Raji (cell line): ENCODE data around the gene GRID2IP.

Experiments
- POLR2A ChIP-seq: IDR thresholded peaks from 2 replicates; pipeline ENCODE4 v1.6.1; 2011; ENCODE audit warnings: low read depth, low read length, control low read depth; ENCODE audit not compliant: insufficient read depth

Gene GRID2IP

DNA sequence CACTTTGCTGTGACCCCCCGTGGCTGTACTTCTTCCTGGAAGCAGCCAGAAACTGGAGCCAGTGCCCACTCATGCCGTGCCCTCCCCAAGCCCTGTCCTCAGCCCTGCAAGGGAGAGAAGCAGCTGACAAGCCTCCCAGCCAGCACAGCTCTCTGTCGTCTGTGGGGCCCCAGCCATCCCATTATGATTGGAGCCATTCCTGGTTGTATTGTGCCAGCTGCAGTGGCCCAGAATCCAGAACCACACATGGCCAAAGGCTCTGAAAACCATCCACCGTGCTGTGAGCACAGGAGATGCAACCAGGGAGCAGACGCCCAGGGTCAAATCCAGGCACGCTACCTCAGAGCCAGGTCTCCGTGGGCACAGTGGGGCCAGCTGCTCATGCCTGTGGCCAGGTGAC lies 18.7 kb downstream of the GRID2IP start:
- no peak for TF ChIP-seq POLR2A

- TF ChIP-seq POLR2A, result no peak
Measured at GRCh38 chr7:6531492-6532279, 19.6 kb downstream of the GRID2IP start.

- TF ChIP-seq POLR2A, result no peak
Measured at GRCh38 chr7:6530626-6531491, 20.4 kb downstream of the GRID2IP start.

DNA sequence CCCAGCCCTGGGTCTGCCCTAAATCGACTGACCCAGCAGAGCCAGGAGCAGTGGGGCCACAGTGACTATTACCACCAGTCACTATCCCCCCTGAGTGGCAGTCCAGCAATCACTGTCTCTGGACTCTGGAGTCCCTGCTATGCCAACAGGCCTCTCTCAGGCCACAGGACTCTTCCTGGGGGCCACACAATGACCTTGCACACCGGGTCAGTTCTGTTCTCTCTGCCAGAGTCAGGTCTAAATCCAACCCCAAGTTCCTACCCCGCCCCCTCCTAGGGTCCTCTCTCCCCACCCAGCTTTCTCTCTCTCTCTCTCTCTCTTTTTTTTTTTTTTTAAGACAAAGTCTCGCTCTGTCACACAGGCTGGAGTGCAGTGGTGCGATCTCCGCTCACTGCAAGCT lies 21.6 kb downstream of the GRID2IP start:
- no peak for TF ChIP-seq POLR2A

- no peak for TF ChIP-seq POLR2A
Measured at GRCh38 chr7:6528401-6529130, 22.7 kb downstream of the GRID2IP start.

DNA sequence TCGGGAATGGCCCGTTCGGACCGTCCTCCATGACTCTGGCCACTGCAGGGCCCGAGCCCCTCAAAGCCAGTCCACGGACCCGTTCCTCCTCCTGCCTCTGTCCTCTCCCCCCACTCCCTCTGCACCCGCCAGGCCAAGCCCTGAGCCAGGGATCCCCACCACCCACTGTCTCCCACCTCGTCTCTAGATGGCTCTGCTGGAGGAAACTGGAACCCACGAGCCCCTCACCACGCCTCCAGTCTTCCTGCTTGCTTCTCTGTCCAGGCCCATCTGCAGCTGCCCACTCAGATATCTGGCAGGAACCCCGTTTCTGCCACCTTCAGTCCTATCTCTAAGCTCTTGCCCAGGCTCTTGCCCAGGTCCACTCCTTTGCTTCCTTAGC lies 24.3 kb downstream of the GRID2IP start:
- TF ChIP-seq POLR2A, result no peak

- TF ChIP-seq POLR2A, result no peak
Measured at GRCh38 chr7:6520163-6520981, 30.9 kb downstream of the GRID2IP start.

DNA sequence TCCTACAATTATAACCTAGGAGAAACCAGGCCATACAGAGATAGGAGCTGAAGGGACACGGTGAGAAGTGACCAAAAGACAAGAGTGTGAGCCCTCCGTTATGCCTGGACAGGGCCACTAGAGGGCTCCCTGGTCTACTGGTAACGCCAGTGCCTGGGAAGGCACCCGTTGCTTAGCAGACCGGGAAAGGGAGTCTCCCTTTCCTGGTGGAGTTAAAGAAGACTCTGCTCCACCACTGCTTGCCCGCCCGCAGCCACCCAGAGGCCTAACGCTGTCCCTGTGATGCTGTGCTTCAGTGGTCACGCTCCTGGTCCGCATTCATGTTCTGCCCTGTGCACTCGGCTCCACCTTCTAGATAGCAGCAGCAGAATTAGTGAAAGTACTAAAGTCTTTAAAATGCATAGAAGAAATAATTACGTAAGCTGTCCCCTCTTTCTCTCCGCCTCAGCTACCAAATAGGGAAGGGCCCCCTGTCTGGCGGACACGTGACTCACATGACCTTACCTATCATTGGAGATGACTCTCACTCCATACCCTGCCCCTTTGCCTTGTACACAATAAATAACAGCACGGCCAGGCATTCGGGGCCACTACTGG lies 34.8 kb downstream of the GRID2IP start:
- no peak for TF ChIP-seq POLR2A

DNA sequence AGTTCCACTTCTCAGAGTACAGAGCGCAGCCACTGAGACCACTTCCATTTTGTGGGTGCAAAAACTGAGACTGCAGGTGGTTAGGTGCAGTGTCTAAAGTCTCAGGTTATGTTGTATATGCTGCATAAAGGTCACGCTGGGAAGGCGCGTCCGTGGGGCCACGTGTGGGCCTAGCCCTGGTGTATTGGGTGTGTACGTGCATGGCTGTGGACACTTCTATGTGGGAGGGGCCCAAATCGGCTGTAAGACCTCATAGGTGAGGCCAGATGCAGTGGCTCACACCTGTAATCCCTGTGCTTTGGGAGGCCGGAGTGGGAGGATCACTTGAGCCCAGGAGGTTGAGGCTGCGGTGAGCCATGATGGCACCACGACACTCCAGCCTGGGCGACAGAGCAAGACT lies 37.7 kb downstream of the GRID2IP start:
- TF ChIP-seq POLR2A, result no peak

GRCh38 chr7:6512892-6513291 lies 38.4 kb downstream of the GRID2IP start:
- TF ChIP-seq POLR2A, result no peak

DNA sequence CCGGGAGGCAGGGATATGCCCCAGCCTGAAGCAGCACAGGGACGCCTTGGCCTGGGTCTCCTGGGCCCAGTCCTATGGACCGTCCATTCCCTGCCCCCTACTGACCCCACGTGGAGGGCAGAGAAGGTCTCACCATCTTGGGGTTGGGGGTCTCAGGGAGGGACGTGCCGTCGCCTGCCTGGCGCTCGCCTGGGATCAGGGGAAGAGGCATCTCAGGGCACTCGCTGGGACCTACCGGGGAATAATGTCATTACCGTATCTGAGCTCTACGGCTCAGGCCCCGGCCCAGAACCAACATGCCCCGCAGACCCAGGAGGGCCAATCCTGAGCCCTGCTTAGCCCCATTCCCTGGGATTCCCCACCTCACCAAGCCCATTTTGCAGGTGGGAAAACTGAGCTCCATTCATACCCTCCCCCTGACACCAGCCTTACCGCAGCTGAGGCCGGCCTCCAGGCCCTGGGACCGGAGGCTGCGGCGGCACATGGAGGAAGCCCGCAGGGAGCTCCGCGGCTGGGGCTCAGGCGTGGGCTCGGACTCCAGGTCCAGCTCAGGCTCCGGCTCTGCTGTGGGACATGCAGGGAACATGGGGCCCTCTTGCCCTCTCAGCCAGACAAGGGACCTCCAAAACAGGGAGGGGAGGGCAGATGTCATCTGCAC lies 40.7 kb downstream of the GRID2IP start:
- TF ChIP-seq POLR2A, result no peak

- TF ChIP-seq POLR2A, result no peak
Measured at GRCh38 chr7:6508950-6509349, 42.3 kb downstream of the GRID2IP start.

DNA sequence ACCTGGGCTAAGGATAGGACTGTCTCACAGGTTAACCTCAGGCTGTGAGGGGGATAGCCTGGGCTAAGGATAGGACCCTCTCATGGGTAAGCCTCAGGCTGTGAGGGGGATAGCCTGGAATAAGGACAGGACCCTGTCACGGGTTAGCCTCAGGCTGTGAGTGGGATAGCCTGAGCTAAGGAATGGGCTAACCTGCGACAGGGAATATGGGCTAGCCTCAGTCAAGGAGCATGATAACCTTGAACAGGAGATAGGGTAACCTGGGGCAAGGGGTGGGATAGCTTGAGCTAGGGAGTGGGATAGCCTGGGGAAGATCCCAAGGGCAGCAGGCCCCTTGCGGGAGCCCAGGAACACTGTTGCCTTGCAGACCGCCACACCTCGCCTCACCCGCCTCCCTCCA lies 42.7 kb downstream of the GRID2IP start:
- no peak for TF ChIP-seq POLR2A

DNA sequence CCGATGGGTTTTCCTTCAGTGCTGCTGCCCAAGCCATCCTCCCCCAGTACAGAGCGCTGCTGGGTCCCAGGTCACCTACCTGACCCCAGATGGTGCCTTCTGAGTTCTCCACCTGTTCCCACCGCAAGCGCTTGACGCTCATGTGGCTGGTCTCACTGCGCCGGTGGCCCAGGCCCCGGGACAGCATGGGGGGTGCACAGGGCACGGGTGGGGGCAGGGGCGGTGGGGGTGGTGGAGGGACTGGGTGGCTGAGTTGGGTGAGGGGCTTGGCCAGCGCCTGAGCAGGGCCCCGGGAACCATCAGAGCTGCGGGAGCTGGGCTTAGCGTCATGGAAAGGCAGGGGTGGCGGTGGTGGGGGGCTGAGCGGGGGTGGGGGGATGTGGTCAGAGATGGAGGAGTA lies 43.4 kb downstream of the GRID2IP start:
- TF ChIP-seq POLR2A, result no peak
